ENCODE results near the gene TNFRSF17.
"Not testable (repeated sequence)": the region's sequence is repeated elsewhere in the genome, so short reads cannot be mapped to it uniquely, and the experiment has no call there.

DNA sequence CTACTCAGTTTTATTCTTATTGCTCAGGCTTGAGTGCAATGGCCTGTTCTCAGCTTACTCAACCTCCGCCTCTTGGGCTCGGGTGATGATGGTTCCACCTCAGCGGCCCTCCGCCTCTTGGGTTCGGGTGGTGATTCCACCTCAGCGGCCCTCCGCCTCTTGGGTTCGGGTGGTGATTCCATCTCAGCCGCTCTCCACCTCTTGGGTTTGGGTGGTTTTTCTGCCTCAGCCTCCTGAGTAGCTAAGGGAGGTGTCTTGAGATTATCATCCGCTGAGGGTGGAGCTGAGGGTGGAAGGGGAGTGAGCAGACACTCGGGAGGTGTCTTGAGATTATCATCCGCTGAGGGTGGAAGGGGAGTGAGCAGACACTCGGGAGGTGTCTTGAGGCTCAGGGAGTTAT is 37.7 kb upstream of the TNFRSF17 start:
- TF ChIP-seq, protein P1, sequence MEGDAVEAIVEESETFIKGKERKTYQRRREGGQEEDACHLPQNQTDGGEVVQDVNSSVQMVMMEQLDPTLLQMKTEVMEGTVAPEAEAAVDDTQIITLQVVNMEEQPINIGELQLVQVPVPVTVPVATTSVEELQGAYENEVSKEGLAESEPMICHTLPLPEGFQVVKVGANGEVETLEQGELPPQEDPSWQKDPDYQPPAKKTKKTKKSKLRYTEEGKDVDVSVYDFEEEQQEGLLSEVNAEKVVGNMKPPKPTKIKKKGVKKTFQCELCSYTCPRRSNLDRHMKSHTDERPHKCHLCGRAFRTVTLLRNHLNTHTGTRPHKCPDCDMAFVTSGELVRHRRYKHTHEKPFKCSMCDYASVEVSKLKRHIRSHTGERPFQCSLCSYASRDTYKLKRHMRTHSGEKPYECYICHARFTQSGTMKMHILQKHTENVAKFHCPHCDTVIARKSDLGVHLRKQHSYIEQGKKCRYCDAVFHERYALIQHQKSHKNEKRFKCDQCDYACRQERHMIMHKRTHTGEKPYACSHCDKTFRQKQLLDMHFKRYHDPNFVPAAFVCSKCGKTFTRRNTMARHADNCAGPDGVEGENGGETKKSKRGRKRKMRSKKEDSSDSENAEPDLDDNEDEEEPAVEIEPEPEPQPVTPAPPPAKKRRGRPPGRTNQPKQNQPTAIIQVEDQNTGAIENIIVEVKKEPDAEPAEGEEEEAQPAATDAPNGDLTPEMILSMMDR (IDR thresholded peaks at IDR 0.05 in 4 of 5, conservative IDR thresholded peaks at IDR 0.05 in 1 of 5), result not testable (repeated sequence)
- TF ChIP-seq POLR2A (IDR thresholded peaks at IDR 0.05), result not testable (repeated sequence)

All from gastrocnemius medialis (tissue), 4 donors.